Calu3 (cell line): ENCODE measurements around the gene CALN1. TPM values are rescaled to one million over a fixed set of nuclear protein-coding genes. Genes with fewer than 3 reads are reported as not detected.

Experiments
- BruUV-seq: library from RNA; stranded (reverse); fragments of 400-500 nt; replicated peaks from 2 replicates; lab custom pipeline; 2021; lab: Mats Ljungman, UMichigan
- CTCF ChIA-PET: fragments of 300-600 bp; sonication (Branson Sonifier 250); formaldehyde crosslinking; loops from one replicate; lab custom pipeline; 2022; ENCODE audit warnings: antibody characterized with exemption; lab: Charles Lee
- DNase-seq: peaks from one replicate; pipeline ENCODE4 v3.0.0; 2022
- H3K27ac Mint-ChIP-seq: one replicate; pipeline ENCODE4 v1.8.0; 2022; ENCODE audit warnings: mixed read lengths; ENCODE audit not compliant: unreplicated experiment
- H3K27me3 Mint-ChIP-seq: one replicate; pipeline ENCODE4 v1.8.0; 2022; ENCODE audit warnings: mixed read lengths; ENCODE audit not compliant: unreplicated experiment
- H3K36me3 Mint-ChIP-seq: one replicate; pipeline ENCODE4 v1.8.0; 2022; ENCODE audit warnings: mild to moderate bottlenecking, moderate library complexity, mixed read lengths; ENCODE audit not compliant: insufficient read depth, unreplicated experiment
- H3K4me1 Mint-ChIP-seq: one replicate; pipeline ENCODE4 v1.8.0; 2022; ENCODE audit warnings: mild to moderate bottlenecking, low read depth, mixed read lengths; ENCODE audit not compliant: unreplicated experiment
- H3K4me3 Mint-ChIP-seq: one replicate; pipeline ENCODE4 v1.8.0; 2022; ENCODE audit warnings: mild to moderate bottlenecking, low read depth, moderate library complexity, mixed read lengths; ENCODE audit not compliant: unreplicated experiment
- H3K9me3 Mint-ChIP-seq: one replicate; pipeline ENCODE4 v1.8.0; 2022; ENCODE audit warnings: low read depth, mixed read lengths; ENCODE audit not compliant: unreplicated experiment
- intact Hi-C: fragments of 100-400 bp; cut with micrococcal nuclease; formaldehyde crosslinking; loops from one replicate; pipeline ENCODE4 v1.10.0; 2022; ENCODE audit not compliant: unreplicated experiment
- total RNA-seq: library from RNA; stranded (reverse); gene quantifications from 2 replicates; pipeline ENCODE4 v1.2.3, GENCODE V29; 2022
- TF ChIP-seq, protein P1 (sequence below): fragments of 200-600 bp; IDR thresholded peaks from one replicate; pipeline ENCODE4 v1.8.0; 2022; ENCODE audit warnings: antibody characterized with exemption; ENCODE audit not compliant: unreplicated experiment

CALN1 gene
- total RNA-seq, 1 experiment from 2014 or later, result not detected

GRCh38 chr7:72411419-72411818 is 719 bp downstream of the CALN1 start:
- Mint-ChIP-seq H3K36me3 (no peaks in the 10 kb centered on the region), H3K27me3 (no peaks in the 10 kb centered on the region), H3K27ac (no peak overlapping the region), H3K4me3 (no peak overlapping the region), H3K9me3 (peaks cover 2% of the 10 kb centered on the region), H3K4me1 (no peaks in the 10 kb centered on the region)
- intact Hi-C loops, result no loop called here
- no TSS peak for BruUV-seq
- CTCF ChIA-PET, result interaction anchor here (0.6 kb wide), 1 partner anchor 541 kb away, joined by 5 read pairs; no protein-coding TSS in a partner anchor
- TF ChIP-seq, protein P1, sequence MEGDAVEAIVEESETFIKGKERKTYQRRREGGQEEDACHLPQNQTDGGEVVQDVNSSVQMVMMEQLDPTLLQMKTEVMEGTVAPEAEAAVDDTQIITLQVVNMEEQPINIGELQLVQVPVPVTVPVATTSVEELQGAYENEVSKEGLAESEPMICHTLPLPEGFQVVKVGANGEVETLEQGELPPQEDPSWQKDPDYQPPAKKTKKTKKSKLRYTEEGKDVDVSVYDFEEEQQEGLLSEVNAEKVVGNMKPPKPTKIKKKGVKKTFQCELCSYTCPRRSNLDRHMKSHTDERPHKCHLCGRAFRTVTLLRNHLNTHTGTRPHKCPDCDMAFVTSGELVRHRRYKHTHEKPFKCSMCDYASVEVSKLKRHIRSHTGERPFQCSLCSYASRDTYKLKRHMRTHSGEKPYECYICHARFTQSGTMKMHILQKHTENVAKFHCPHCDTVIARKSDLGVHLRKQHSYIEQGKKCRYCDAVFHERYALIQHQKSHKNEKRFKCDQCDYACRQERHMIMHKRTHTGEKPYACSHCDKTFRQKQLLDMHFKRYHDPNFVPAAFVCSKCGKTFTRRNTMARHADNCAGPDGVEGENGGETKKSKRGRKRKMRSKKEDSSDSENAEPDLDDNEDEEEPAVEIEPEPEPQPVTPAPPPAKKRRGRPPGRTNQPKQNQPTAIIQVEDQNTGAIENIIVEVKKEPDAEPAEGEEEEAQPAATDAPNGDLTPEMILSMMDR, result no peak
- DNase-seq, result no peak

DNA sequence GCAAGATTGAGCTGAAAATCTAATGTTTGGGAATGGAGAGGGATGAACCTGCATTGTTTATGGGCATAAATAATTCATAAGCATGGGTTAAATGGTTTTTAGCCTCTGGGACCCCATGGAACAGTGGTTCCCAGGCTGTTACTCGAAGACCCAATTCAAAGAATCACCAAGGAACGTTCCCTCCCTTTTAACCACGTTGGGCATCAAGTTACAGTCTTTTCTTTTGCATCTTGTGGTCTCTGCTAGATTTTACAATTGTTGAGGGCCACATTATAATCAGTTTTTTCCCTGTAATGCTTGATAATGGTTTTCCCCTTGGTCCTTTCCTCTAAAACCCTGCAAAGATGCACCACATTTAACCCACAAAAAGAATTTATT is 2.5 kb downstream of the CALN1 start:
- DNase-seq, result no peak
- CTCF ChIA-PET, result no interaction called here
- no peaks in the 10 kb centered on the region for H3K36me3 Mint-ChIP-seq
- H3K4me3 Mint-ChIP-seq, result no peak overlapping the region
- intact Hi-C loops, result no loop called here
- TF ChIP-seq, protein P1, result no peak
- H3K27me3 Mint-ChIP-seq, result no peaks in the 10 kb centered on the region
- peaks cover 4% of the 10 kb centered on the region for H3K9me3 Mint-ChIP-seq
- no TSS peak for BruUV-seq
- no peaks in the 10 kb centered on the region for H3K4me1 Mint-ChIP-seq
- H3K27ac Mint-ChIP-seq, result no peak overlapping the region

DNA sequence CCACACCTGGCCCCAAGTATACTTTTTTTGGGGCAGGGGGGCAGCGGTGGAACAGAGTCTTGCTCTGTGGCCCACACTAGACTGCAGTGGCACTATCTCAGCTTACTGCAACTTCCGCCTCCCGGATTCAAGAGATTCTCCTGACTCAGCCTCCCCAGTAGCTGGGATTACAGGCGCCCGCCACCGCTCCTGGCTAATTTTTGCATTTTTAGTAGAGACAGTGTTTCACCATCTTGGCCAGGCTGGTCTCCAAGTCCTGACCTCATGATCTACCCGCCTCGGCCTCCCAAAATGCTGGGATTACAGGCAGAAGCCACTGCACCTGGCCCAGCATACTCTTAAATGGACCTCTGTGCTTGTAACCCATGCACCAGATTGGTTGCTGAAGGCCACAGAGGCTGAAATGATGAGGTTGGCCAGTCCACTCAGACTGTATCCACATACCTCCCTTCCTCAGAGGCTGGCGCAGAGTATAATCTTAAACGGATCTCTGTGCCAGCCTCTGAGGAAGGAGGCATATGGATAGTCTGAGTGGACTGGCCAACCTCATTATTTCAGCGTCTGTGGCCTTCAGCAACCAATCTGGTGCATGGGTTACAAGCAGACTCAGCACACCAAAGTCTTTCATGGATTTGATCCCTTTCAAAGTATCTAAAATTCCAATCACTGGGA is 3.0 kb downstream of the CALN1 start:
- CTCF ChIA-PET, result no interaction called here
- no peak for DNase-seq
- no peak overlapping the region for H3K4me3 Mint-ChIP-seq
- peaks cover 4% of the 10 kb centered on the region for H3K9me3 Mint-ChIP-seq
- no peaks in the 10 kb centered on the region for H3K36me3 Mint-ChIP-seq
- H3K4me1 Mint-ChIP-seq, result no peaks in the 10 kb centered on the region
- intact Hi-C loops, result no loop called here
- no peak overlapping the region for H3K27ac Mint-ChIP-seq
- TF ChIP-seq, protein P1, result no peak
- BruUV-seq, result no TSS peak
- no peaks in the 10 kb centered on the region for H3K27me3 Mint-ChIP-seq

DNA sequence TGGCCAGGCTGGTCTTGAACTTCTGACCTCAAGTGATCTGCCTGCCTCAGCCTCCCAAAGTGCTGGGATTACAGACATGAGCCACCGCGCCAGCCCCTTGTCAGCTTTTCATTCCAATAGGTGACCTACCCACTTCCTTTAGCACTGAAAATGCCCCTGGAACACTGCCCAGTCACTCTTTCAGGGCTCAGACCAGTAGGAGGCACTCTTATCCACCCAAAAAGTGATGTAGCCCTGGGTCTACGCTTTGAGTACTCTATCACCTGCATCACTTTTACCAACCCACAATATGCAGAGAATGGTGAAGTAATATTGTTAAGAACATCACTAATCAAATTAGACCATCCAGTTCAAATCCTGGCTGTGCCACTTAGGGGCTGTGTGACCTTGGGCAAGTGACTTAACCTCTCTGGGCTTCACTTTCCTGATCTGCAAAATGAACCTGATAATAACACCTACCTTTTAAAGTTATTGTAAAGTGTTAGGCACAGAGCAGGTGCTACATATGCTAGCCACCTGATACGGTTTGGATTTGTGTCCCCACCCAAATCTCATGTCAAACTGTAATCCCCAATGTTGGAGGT is 5.2 kb downstream of the CALN1 start:
- Mint-ChIP-seq H3K27me3 (no peaks in the 10 kb centered on the region), H3K27ac (no peak overlapping the region), H3K4me1 (no peaks in the 10 kb centered on the region), H3K36me3 (no peaks in the 10 kb centered on the region), H3K4me3 (no peak overlapping the region), H3K9me3 (peaks cover 4% of the 10 kb centered on the region)
- no peak for DNase-seq
- intact Hi-C loops, result no loop called here
- BruUV-seq, result no TSS peak
- TF ChIP-seq, protein P1, result no peak
- CTCF ChIA-PET, result no interaction called here
